HEK293 (cell line): Measurements from ENCODE around the gene CATSPERD.

Experiments
- CTCF ChIA-PET: fragments of 350-600 bp; formaldehyde crosslinking; extraction: SDS; loops from one replicate; lab custom pipeline; 2021; ENCODE audit warnings: antibody characterized with exemption; lab: Yijun Ruan, JAX
- POLR2A ChIA-PET: fragments of 300-600 bp; formaldehyde crosslinking; extraction: SDS; loops from one replicate; lab custom pipeline; 2020; ENCODE audit warnings: antibody characterized with exemption, inconsistent platforms; lab: Yijun Ruan, JAX
- H3K27ac ChIP-seq: fragments of 200-500 bp; sonication (Bioruptor generic); 2 replicates; pipeline ENCODE4 v1.5.1; 2014; ENCODE audit warnings: low read depth, low read length, control low read depth, inconsistent platforms; ENCODE audit errors: extremely low read depth
- H3K36me3 ChIP-seq, 2 experiments: fragments of 200-500 bp in 1 of 2; sonication (Bioruptor generic) in 1 of 2; 1 replicate in 1 of 2; 2 replicates in 1 of 2; pipeline ENCODE4 v1.5.1; 2014 to 2017; ENCODE audit warnings: inconsistent platforms in 2 of 2, low read length in 2 of 2; ENCODE audit not compliant: control insufficient read depth in 2 of 2, insufficient read depth in 1 of 2
- H3K4me1 ChIP-seq: fragments of 200-500 bp; sonication (Bioruptor generic); 2 replicates; pipeline ENCODE4 v1.5.1; 2014; ENCODE audit warnings: mild to moderate bottlenecking, low read length, inconsistent platforms; ENCODE audit not compliant: control insufficient read depth, insufficient read depth
- H3K4me3 ChIP-seq: 2 replicates; pipeline ENCODE4 v1.5.1; 2011; ENCODE audit warnings: low read depth, mild to moderate bottlenecking, control low read depth, low read length, moderate library complexity
- H3K9me3 ChIP-seq: fragments of 200-500 bp; sonication (Bioruptor generic); 2 replicates; pipeline ENCODE4 v1.5.1; 2014; ENCODE audit warnings: low read depth, low read length, inconsistent platforms; ENCODE audit not compliant: control insufficient read depth, insufficient read depth
- KLF10 ChIP-seq: fragments of 450-650 bp; IDR thresholded peaks from 2 replicates; pipeline ENCODE4 v1.5.1; 2018; ENCODE audit warnings: missing biosample characterization, mild to moderate bottlenecking, missing genetic modification characterization
- KLF8 ChIP-seq: fragments of 450-650 bp; formaldehyde crosslinking; IDR thresholded peaks from 2 replicates; pipeline ENCODE4 v1.5.1; 2016; ENCODE audit warnings: missing biosample characterization, missing genetic modification characterization
- MZF1 ChIP-seq: fragments of 450-650 bp; formaldehyde crosslinking; IDR thresholded peaks from 2 replicates; pipeline ENCODE4 v1.5.1; 2017; ENCODE audit warnings: missing biosample characterization, missing genetic modification characterization, borderline replicate concordance
- TCF7L2 ChIP-seq: IDR thresholded peaks from 2 replicates; pipeline ENCODE4 v1.6.1; 2011; ENCODE audit warnings: low read depth, mild to moderate bottlenecking, inconsistent platforms, low read length, moderate library complexity, borderline replicate concordance
- ZBTB8A ChIP-seq: fragments of 450-650 bp; formaldehyde crosslinking; IDR thresholded peaks from 2 replicates; pipeline ENCODE4 v1.5.1; 2016; ENCODE audit warnings: missing biosample characterization, missing genetic modification characterization
- ZEB2 ChIP-seq: fragments of 450-650 bp; formaldehyde crosslinking; IDR thresholded peaks from 2 replicates; pipeline ENCODE4 v1.5.1; 2016; ENCODE audit warnings: missing biosample characterization, missing genetic modification characterization
- ZIC2 ChIP-seq: fragments of 450-650 bp; formaldehyde crosslinking; IDR thresholded peaks from 2 replicates; pipeline ENCODE4 v1.5.1; 2016; ENCODE audit warnings: missing biosample characterization, missing genetic modification characterization
- ZNF169 ChIP-seq: fragments of 450-650 bp; formaldehyde crosslinking; IDR thresholded peaks from 2 replicates; pipeline ENCODE4 v1.5.1; 2016; ENCODE audit warnings: missing biosample characterization, missing genetic modification characterization
- ZNF335 ChIP-seq: fragments of 450-650 bp; formaldehyde crosslinking; conservative IDR thresholded peaks from 2 replicates; pipeline ENCODE4 v1.5.1; 2016; ENCODE audit warnings: missing biosample characterization, missing genetic modification characterization
- ZNF366 ChIP-seq: fragments of 450-650 bp; formaldehyde crosslinking; conservative IDR thresholded peaks from 2 replicates; pipeline ENCODE4 v1.5.1; 2016; ENCODE audit warnings: missing biosample characterization, missing genetic modification characterization
- ZNF501 ChIP-seq: fragments of 450-650 bp; formaldehyde crosslinking; IDR thresholded peaks from 2 replicates; pipeline ENCODE4 v1.5.1; 2016; ENCODE audit warnings: missing biosample characterization, missing genetic modification characterization
- ZNF626 ChIP-seq: fragments of 450-650 bp; sonication (Bioruptor Pico); formaldehyde crosslinking; IDR thresholded peaks from 2 replicates; pipeline ENCODE4 v1.5.1; 2018; ENCODE audit warnings: missing biosample characterization, missing genetic modification characterization, inconsistent platforms
- ZNF660 ChIP-seq: fragments of 450-650 bp; IDR thresholded peaks from 2 replicates; pipeline ENCODE4 v1.5.1; 2018; ENCODE audit warnings: missing biosample characterization, mild to moderate bottlenecking, missing genetic modification characterization
- ZNF768 ChIP-seq: fragments of 450-650 bp; formaldehyde crosslinking; IDR thresholded peaks from 2 replicates; pipeline ENCODE4 v1.5.1; 2018; ENCODE audit warnings: missing biosample characterization, mild to moderate bottlenecking, missing genetic modification characterization
- ZNF830 ChIP-seq: fragments of 450-650 bp; IDR thresholded peaks from 2 replicates; pipeline ENCODE4 v1.5.0; 2018; ENCODE audit warnings: missing biosample characterization, missing genetic modification characterization, low read depth, mild to moderate bottlenecking, moderate library complexity
- ZSCAN23 ChIP-seq: fragments of 450-650 bp; formaldehyde crosslinking; IDR thresholded peaks from 2 replicates; pipeline ENCODE4 v1.5.1; 2016; ENCODE audit warnings: missing biosample characterization, missing genetic modification characterization
- ZXDB ChIP-seq: fragments of 450-650 bp; formaldehyde crosslinking; IDR thresholded peaks from 2 replicates; pipeline ENCODE4 v1.5.1; 2016; ENCODE audit warnings: missing biosample characterization, missing genetic modification characterization
- TF ChIP-seq, protein P1 (sequence below): fragments of 450-650 bp; formaldehyde crosslinking; IDR thresholded peaks from 2 replicates; pipeline ENCODE4 v1.5.1; 2017; ENCODE audit warnings: missing biosample characterization, missing genetic modification characterization
- TF ChIP-seq, protein P2 (sequence below): fragments of 450-650 bp; formaldehyde crosslinking; conservative IDR thresholded peaks from 2 replicates; pipeline ENCODE4 v1.5.1; 2016; ENCODE audit warnings: low read depth, missing biosample characterization, missing genetic modification characterization
- TF ChIP-seq, protein P3 (sequence below): fragments of 450-650 bp; formaldehyde crosslinking; IDR thresholded peaks from 2 replicates; pipeline ENCODE4 v1.5.1; 2016; ENCODE audit warnings: missing biosample characterization, missing genetic modification characterization
- TF ChIP-seq, protein P4 (sequence below): fragments of 450-650 bp; formaldehyde crosslinking; IDR thresholded peaks from 2 replicates; pipeline ENCODE4 v1.5.1; 2016; ENCODE audit warnings: missing biosample characterization, missing genetic modification characterization
- TF ChIP-seq, protein P5 (sequence below): fragments of 450-650 bp; formaldehyde crosslinking; IDR thresholded peaks from 2 replicates; pipeline ENCODE4 v1.5.0; 2017; ENCODE audit warnings: missing biosample characterization, missing genetic modification characterization, borderline replicate concordance
- TF ChIP-seq, protein P6 (sequence below): fragments of 450-650 bp; formaldehyde crosslinking; IDR thresholded peaks from 2 replicates; pipeline ENCODE4 v1.5.1; 2016; ENCODE audit warnings: missing biosample characterization, missing genetic modification characterization

CATSPERD gene

DNA sequence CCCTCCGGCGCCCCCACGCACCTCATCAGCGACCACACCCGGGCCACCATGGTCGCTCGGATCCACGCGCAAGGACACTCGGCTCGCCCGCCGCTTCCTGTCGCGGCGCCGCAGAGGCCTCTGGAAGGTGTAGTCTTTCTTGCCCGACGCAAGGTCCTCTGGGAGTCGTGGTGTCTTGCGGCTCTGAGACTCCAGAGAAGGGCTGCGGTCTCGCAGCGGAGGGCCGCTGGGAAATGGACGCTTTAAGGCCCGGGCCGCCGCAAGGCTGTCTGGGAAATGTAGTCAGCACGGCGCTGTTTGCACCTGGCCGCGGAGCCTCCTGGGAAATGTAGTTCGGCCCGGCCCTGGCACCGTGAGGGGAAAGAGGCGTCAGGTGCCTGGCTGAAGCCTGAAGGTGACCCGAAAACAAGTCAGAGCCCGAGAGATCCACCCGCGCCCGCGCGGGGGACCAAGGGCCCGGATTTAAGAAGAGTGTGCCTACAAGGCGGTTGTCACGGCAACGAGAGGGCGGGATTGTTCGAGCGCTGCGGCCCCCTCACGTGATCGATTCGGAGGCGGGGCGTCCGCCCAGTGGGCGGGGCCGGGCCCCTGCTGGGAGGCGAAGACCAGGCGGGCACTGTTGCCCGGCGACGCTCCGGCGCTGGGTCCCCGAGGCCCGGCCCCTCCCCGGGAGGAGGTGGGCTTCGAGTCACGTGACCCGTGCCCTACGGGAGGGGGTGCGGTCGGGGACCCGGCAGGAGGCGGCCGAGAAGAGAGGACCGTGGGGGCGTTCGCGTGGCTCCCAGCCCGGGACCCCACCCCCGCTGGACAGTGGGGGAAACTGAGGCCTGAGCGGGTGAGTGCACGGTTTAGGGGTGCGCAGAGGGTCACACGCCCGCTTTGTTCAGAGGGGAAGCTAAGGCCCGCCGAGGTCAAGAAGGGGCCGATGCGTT is 39.7 kb upstream of the CATSPERD start, which contains the start of the genes HSD11B1L and MICOS13:
TSS of gene HSD11B1L (plus strand) at position 591 of the 932 bp plus-strand sequence. CDS start 3,806 bp downstream, outside the sequence.
TSS of gene MICOS13 (minus strand) at position 80 of the 932 bp plus-strand sequence. CDS start at position 50, 30 bp downstream.
- H3K4me1 ChIP-seq, result no peaks in the 10 kb centered on the region
- POLR2A ChIA-PET, result interaction anchor here (0.6 to 1.8 kb wide), 3 partner anchors 21 to 1926 kb away, joined by 3 to 4 read pairs (median 4); partner anchors contain the start of gene SAFB
- peak within 1 kb of the TSS; percentile 44; the same call in 1 of the 2 replicates for H3K27ac ChIP-seq
- no peaks in the 10 kb centered on the region for H3K9me3 ChIP-seq
- peaks cover 0 to 6% of the 10 kb centered on the region in 2 experiments; a peak in 1 of 3 replicates for H3K36me3 ChIP-seq
- CTCF ChIA-PET, result interaction anchor here (1.1 kb wide), 1 partner anchor 11 kb away, joined by 3 read pairs; no protein-coding TSS in a partner anchor
- peak within 1 kb of the TSS; percentile 94 for H3K4me3 ChIP-seq
- TF ChIP-seq ZNF501 (tag by site-specific recombination) (0 out of 2 replicates have a peak, but pooled peaks have one; percentile 7), ZEB2 (tag by site-specific recombination) (peak; percentile 68), ZNF830 (tag by site-specific recombination) (no peak), ZNF366 (no peak), ZSCAN23 (tag by site-specific recombination) (peak; percentile 29; the same call in 1 of the 2 replicates), ZNF626 (tag by site-specific recombination) (no peak), ZXDB (peak; percentile 86), ZNF768 (tag by site-specific recombination) (no peak), ZNF169 (tag by site-specific recombination) (no peak), ZNF660 (tag by site-specific recombination) (0 out of 2 replicates have a peak, but pooled peaks have one; percentile 37), KLF8 (tag by site-specific recombination) (peak; percentile 84), TCF7L2 (no peak), KLF10 (tag by site-specific recombination) (peak; percentile 79; the same call in 1 of the 2 replicates), ZIC2 (tag by site-specific recombination) (peak; percentile 62), MZF1 (tag by site-specific recombination) (no peak), ZBTB8A (tag by site-specific recombination) (peak; percentile 96), ZNF335 (tag by site-specific recombination) (peak; percentile 100)
- TF ChIP-seq, protein P1, sequence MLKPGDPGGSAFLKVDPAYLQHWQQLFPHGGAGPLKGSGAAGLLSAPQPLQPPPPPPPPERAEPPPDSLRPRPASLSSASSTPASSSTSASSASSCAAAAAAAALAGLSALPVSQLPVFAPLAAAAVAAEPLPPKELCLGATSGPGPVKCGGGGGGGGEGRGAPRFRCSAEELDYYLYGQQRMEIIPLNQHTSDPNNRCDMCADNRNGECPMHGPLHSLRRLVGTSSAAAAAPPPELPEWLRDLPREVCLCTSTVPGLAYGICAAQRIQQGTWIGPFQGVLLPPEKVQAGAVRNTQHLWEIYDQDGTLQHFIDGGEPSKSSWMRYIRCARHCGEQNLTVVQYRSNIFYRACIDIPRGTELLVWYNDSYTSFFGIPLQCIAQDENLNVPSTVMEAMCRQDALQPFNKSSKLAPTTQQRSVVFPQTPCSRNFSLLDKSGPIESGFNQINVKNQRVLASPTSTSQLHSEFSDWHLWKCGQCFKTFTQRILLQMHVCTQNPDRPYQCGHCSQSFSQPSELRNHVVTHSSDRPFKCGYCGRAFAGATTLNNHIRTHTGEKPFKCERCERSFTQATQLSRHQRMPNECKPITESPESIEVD (tag by site-specific recombination), result no peak
- TF ChIP-seq, protein P2, sequence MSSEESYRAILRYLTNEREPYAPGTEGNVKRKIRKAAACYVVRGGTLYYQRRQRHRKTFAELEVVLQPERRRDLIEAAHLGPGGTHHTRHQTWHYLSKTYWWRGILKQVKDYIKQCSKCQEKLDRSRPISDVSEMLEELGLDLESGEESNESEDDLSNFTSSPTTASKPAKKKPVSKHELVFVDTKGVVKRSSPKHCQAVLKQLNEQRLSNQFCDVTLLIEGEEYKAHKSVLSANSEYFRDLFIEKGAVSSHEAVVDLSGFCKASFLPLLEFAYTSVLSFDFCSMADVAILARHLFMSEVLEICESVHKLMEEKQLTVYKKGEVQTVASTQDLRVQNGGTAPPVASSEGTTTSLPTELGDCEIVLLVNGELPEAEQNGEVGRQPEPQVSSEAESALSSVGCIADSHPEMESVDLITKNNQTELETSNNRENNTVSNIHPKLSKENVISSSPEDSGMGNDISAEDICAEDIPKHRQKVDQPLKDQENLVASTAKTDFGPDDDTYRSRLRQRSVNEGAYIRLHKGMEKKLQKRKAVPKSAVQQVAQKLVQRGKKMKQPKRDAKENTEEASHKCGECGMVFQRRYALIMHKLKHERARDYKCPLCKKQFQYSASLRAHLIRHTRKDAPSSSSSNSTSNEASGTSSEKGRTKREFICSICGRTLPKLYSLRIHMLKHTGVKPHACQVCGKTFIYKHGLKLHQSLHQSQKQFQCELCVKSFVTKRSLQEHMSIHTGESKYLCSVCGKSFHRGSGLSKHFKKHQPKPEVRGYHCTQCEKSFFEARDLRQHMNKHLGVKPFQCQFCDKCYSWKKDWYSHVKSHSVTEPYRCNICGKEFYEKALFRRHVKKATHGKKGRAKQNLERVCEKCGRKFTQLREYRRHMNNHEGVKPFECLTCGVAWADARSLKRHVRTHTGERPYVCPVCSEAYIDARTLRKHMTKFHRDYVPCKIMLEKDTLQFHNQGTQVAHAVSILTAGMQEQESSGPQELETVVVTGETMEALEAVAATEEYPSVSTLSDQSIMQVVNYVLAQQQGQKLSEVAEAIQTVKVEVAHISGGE (tag by site-specific recombination), result peak; percentile 96
- TF ChIP-seq, protein P3, sequence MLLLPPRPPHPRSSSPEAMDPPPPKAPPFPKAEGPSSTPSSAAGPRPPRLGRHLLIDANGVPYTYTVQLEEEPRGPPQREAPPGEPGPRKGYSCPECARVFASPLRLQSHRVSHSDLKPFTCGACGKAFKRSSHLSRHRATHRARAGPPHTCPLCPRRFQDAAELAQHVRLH, result 0 out of 2 replicates have a peak, but pooled peaks have one; percentile 7
- TF ChIP-seq, protein P4, sequence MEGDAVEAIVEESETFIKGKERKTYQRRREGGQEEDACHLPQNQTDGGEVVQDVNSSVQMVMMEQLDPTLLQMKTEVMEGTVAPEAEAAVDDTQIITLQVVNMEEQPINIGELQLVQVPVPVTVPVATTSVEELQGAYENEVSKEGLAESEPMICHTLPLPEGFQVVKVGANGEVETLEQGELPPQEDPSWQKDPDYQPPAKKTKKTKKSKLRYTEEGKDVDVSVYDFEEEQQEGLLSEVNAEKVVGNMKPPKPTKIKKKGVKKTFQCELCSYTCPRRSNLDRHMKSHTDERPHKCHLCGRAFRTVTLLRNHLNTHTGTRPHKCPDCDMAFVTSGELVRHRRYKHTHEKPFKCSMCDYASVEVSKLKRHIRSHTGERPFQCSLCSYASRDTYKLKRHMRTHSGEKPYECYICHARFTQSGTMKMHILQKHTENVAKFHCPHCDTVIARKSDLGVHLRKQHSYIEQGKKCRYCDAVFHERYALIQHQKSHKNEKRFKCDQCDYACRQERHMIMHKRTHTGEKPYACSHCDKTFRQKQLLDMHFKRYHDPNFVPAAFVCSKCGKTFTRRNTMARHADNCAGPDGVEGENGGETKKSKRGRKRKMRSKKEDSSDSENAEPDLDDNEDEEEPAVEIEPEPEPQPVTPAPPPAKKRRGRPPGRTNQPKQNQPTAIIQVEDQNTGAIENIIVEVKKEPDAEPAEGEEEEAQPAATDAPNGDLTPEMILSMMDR (tag by site-specific recombination), result 0 out of 2 replicates have a peak, but pooled peaks have one; percentile 2
- TF ChIP-seq, protein P5, sequence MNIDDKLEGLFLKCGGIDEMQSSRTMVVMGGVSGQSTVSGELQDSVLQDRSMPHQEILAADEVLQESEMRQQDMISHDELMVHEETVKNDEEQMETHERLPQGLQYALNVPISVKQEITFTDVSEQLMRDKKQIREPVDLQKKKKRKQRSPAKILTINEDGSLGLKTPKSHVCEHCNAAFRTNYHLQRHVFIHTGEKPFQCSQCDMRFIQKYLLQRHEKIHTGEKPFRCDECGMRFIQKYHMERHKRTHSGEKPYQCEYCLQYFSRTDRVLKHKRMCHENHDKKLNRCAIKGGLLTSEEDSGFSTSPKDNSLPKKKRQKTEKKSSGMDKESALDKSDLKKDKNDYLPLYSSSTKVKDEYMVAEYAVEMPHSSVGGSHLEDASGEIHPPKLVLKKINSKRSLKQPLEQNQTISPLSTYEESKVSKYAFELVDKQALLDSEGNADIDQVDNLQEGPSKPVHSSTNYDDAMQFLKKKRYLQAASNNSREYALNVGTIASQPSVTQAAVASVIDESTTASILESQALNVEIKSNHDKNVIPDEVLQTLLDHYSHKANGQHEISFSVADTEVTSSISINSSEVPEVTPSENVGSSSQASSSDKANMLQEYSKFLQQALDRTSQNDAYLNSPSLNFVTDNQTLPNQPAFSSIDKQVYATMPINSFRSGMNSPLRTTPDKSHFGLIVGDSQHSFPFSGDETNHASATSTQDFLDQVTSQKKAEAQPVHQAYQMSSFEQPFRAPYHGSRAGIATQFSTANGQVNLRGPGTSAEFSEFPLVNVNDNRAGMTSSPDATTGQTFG, result 0 out of 2 replicates have a peak, but pooled peaks have one; percentile 7
- TF ChIP-seq, protein P6, sequence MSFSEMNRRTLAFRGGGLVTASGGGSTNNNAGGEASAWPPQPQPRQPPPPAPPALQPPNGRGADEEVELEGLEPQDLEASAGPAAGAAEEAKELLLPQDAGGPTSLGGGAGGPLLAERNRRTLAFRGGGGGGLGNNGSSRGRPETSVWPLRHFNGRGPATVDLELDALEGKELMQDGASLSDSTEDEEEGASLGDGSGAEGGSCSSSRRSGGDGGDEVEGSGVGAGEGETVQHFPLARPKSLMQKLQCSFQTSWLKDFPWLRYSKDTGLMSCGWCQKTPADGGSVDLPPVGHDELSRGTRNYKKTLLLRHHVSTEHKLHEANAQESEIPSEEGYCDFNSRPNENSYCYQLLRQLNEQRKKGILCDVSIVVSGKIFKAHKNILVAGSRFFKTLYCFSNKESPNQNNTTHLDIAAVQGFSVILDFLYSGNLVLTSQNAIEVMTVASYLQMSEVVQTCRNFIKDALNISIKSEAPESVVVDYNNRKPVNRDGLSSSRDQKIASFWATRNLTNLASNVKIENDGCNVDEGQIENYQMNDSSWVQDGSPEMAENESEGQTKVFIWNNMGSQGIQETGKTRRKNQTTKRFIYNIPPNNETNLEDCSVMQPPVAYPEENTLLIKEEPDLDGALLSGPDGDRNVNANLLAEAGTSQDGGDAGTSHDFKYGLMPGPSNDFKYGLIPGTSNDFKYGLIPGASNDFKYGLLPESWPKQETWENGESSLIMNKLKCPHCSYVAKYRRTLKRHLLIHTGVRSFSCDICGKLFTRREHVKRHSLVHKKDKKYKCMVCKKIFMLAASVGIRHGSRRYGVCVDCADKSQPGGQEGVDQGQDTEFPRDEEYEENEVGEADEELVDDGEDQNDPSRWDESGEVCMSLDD, result peak; percentile 78; the same call in 1 of the 2 replicates
